HG03342 (cell line): ENCODE measurements around the gene TSPAN8.
"Not testable (repeated sequence)": the region's sequence is repeated elsewhere in the genome, so short reads cannot be mapped to it uniquely, and the experiment has no call there.

Experiments used
- ATAC-seq: cut with Tn5 transposase; IDR thresholded peaks from one replicate; pipeline ENCODE4 v1.9.1; 2021; ENCODE audit warnings: mild to moderate bottlenecking, moderate library complexity; ENCODE audit not compliant: unreplicated experiment

Gene TSPAN8

DNA sequence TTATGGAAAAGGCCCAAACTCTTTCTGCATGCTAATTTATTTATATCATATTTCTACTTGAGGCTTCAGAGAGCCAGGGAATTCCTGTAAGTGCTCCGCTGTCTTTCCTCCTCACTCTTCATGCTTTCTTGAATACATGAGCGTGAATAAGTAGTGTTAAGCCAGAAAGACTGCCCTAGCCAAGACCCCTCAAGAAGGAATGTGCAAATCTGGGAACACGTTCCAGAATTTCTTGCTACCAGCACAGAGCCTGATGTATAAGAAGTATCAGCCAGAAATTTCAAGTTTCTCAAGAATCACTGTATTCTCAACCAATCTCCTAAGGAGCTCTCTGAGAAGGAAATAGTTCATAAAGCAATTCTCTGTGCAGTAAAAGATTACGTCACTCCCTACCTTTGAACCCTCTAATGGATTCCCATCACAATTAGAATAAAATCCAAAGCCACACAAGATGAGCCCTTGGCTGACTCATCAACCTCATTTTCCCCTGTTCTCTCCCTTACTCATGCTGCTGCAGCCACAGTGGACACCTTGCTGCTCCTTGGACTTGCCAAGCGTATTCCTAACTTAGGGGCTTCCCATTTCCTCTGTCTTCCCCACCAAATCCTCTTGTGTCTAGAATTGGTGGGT lies 6.9 kb upstream of the TSPAN8 start:
- no peak for ATAC-seq

DNA sequence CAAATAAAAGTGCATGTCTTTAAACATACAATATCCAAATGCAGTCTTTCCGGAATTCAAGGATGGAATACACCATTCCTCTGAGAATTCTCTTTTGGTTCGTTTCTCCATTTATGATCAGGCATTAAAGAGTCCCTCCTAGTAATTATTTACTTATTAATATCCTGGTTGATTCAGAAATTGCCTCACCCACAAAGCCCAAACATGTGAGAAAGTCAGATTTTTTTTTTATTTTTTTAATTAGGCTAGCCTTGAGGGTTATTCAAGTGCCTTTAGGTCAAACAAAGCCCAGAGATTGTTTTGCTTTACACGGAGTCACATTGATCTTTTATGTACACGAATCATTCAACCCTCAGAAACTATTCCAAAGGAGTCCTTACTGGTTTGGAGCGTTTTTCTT lies 6.4 kb upstream of the TSPAN8 start:
- no peak for ATAC-seq

DNA sequence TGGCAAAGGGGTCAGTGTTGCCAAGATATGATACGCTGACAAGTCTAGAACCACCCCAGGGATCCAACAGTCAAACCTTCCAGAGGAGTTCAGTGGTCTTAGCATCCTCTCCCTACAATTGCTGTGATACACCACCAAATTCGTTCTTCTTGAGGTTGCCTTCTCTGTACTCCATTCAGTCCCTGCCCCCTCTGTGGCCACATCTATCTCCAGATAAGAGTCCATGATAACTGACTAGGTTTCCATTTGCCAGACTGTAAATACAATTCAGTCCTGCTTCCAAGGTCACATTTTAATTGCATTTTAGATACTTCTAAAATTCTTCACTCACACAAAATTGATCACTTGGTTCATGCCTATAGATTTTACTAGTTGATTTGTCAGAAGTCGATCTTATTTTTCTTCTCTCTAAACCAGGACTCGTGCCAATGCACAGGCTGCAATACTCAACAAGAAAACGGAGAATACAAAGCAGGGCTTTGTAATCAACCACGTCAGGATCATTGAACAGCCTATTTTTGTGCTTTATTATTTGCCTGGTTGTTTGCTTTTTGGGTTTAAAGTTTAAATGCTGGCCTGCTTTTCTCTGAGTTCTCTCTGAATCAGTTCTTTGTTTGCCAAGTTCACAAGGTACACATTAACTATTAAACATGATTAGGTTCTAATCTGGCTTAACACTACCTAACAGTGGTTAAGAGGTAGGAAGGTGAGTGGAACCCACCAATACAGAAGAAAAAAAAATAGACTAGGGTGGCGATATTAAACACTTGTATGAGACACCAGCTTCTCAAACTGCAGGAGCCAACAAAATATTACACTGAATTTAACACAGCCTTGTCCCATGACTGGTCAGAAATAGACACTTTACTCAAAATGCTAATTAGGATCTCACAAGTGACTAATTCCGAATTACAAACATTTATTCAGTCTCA lies 5.3 kb upstream of the TSPAN8 start:
- no peak for ATAC-seq

DNA sequence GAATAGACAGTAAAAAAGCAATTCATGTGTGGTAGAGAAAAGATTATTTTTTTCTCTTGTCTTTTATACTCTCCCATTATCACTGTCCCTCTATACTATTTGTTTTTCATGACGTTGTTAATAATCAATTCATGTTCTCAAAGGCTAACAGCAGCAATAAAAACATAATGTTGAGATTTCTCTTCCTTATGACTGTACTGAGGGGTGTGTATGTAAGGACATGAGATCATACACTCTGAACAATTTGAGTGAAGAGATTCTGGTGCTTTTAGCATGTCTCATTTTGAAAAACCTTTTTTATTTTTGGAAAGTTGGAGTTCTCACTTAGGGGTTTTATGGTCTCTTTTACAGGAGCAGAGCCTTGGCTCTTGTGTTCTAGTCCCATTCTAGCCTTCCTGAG lies 3.8 kb upstream of the TSPAN8 start:
- ATAC-seq = no peak

DNA sequence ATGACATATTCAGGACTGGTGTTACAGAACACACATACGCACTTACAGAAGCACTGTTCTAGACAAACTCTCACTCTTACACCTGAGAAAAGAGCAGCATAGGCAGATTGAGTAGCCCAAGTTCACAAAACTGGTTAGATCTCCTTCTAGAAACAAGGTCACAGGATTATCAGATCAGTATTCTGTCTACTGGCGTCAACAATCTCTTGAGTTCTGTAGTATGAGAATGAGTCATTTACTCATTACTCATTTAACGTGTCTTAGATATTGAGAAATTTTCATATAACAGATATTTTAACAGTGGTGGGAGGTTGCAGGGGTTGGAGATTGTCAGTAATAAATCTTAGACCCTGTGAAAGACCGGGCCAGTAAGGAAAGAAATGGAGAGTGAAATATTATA lies 2.8 kb upstream of the TSPAN8 start:
- ATAC-seq = no peak

GRCh38 chr12:71159878-71160277 lies 2.1 kb upstream of the TSPAN8 start:
- ATAC-seq = no peak

- no peak for ATAC-seq
Observed at GRCh38 chr12:71159264-71159663, 1.5 kb upstream of the TSPAN8 start.

DNA sequence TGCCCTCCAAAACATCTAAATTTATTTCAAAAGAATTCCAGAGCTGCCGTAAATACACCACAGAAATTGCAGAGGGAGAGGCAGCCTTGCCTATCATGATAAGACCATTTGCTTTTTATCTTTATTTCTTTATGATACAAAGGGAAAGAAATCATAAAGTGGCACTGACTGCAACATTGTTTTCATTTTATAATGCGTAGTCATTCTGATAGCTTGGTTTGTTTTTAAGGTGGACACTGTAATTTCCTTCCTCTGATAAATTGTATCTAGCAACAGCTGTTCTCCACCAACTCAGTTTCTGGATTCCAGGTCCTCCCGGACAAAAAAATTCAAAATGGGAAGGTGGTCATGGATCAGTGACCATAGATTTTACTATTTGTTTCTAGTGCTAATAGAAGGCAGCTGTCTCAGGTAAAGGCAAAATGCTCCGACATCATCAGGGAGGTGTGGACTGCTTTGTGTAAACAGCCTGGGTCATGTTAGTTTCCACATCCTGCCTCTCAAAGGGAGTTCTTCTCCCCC lies 623 bp upstream of the TSPAN8 start:
- no peak for ATAC-seq

GRCh38 chr12:71155225-71155624 lies 2.6 kb downstream of the TSPAN8 start:
- ATAC-seq = no peak

GRCh38 chr12:71152851-71153250 lies 4.9 kb downstream of the TSPAN8 start:
- ATAC-seq = no peak

DNA sequence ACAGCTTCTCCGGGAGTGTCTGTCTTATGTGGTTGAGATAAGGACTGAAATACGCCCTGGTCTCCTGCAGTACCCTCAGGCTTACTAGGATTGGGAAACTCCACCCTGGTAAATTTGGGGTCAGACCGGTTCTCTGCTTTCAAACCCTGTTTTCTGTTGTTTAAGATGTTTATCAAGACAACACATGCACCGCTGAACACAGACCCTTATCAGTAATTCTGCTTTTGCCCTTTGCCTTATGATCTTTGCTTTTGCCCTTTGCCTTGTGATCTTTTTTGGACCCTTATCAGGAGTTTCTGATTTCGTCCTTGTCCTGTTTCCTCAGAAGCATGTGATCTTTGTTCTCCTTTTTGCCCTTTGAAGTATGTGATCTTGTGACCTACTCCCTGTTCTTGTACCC lies 7.8 kb downstream of the TSPAN8 start:
- ATAC-seq = not testable (repeated sequence)

DNA sequence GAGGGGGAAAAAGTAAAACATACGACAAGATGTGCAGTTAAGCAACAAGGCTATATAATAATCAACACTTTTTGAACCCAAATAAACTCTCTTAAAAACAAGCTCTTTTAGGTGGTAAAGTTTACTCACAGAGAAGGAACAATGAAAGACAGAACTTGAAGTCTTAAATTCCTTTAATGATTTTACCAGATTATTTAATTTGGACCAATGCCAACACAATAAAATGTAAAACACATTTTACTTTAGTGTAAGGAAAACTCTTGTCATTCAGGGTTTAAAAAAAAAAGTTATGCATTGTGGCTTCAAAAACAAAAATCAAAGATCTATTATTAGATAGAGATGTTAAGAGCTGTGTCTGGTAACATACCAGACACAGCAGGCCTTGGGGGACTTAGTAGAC lies 13.1 kb downstream of the TSPAN8 start:
- no peak for ATAC-seq

DNA sequence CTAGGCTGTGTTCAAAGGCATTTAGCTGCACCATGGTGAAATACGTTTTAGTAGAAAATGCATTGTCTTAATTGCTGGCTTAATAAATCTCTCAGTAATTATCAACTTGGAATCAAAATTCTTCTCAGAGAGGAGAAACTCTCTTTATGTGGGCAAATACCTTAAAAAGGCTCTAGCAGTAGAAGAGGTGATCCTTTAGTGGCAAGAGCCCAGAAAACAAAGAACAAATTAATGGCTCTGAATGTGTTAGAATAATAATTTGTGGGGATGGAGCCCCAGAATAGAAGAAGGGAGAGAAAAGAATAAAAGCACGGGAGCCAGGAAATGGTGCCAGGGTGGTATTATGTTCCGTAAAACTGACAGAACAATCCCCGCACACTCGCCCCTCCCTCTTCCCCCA lies 14.8 kb downstream of the TSPAN8 start:
- no peak for ATAC-seq

DNA sequence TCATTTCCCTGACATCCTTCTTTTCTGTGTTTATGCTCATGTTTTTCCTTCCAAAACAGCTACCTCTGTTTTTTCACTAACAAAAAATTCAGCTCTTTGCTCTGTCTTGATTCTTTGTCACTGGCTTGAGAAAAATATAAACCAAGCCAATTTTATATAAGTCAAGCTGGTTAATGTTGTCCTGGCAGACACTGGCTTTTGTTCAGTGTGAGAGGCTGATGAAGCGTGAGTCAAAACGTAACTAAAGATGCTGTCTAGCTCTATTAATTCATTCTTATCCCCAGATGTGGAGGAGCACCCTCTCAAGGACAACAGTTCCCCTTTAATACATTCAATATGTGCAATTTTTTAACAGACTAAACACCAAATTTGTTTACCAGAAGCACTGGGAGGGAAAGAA lies 15.8 kb downstream of the TSPAN8 start:
- no peak for ATAC-seq

DNA sequence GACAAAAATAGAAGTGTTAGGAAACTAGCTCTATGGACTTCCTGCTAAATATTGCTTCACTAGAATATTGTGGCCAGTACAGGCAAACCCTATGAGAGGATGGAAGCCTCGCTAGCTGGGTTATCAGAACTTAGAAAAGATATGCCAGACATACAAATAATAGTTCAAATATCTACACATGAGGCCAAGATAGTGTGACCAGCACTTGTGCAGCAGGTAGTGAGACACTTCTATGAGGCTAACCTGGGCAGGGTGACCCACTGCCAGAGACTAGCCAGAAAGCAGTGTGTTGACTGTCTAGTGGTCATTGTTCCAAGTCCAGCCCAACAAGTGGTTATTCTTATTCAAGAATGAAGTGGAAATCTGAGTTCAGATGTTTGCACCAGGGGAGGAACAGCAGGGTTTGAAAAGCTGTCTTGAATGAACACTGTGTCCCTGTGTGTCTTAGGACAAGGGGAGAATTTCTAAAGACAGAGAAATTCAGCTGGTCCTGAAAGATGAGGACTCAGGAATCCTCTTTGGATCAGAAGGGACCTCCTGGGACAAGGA lies 16.3 kb downstream of the TSPAN8 start:
- no peak for ATAC-seq

DNA sequence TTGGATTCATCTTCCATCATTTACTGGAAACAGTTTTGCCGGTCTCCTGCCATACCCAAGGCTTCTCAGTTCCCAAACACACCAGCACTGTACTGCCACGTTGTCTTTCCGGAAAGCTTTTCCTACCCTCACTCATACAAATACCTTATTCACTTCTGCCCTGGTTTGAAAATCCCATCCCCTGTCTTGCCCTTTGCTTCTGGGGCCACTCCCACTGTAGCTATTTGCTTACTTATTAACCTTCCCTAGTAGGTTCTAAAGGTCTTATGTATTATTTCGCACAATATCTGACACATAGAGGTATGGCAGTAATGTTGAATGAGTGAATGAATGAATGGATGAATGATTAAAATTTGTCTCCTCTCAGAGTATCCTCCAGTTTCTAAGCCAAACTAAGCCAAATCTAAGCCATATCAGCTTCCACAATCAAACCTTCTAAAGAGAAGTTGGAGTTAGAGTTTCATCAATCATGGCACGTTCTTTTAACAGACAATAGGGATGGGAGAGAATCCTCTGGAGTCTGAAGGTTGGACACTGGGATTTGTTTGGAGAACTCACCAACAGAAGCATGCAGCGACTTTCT lies 18.6 kb downstream of the TSPAN8 start:
- no peak for ATAC-seq

- ATAC-seq = no peak
Observed at GRCh38 chr12:71138011-71138410, 19.8 kb downstream of the TSPAN8 start.

DNA sequence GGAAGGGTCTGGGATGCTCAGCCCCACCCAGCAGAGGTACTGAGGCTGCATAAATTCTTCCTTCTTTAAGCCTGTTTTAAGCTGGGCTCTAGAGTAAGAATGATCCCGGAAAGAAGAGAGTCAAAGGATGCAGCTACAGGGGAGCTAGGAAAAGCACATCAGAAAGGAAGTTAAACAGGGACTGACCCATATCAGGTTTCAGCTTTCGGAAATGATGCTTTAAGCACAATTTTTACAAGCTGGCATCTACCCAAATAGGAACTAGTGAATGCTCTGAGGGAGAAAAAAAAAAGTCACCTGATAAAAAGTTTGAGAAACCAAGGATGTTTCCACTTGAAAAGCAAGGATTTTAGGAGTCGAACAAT lies 22.0 kb downstream of the TSPAN8 start:
- no peak for ATAC-seq

DNA sequence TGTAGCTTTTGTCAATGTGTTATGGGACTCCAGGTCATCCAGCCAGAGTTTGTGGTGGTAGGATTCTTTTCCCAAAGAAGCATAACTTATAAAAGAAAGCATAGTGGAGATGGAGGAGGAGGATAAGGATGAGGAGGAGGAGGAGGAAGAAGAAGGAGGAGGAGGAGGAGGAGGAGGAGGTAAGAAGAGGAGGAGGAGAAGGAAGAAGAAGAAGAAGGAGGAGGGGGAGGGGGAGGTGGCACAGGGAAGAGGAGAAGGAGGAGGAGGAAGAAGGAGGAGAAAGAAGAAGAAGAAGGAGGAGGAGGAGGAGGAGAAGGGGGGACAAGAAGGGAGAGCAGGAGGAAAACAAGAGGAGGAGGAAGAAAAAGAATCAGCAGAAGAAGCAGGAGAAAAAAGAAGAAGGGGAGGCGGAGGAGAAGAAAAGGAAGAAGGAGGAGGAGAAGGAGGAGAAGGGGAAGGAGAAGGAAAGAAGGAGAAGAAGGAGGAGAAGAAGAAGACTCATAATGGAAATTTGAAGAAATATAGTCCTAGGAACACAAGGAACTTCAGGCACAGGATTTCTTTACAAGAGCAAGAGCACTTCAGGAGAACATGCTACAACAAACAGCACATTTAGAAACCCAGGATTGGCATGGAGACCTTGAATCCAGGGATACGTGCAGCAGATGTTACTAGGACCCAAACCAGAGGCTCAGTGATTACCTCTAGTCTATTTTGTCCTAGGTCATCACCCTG lies 22.6 kb downstream of the TSPAN8 start:
- ATAC-seq = no peak

DNA sequence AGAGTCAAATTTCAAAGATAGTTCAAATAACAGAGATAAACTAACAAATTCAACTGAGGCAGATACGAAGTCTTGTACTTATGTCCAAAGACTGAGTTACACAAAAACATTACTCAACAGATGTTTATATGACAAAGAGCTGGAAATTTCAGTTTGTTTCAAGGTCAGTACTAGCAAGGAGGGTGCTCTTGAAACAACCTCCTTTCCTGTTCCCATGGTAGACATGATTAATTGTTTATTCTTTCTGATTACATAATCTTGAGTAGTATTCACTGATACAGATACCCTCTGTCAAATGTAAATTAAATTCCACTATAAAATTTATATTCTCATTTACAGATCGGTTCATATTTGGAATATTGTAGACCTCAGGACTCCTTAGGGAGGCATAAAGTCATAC lies 23.4 kb downstream of the TSPAN8 start:
- ATAC-seq = no peak

DNA sequence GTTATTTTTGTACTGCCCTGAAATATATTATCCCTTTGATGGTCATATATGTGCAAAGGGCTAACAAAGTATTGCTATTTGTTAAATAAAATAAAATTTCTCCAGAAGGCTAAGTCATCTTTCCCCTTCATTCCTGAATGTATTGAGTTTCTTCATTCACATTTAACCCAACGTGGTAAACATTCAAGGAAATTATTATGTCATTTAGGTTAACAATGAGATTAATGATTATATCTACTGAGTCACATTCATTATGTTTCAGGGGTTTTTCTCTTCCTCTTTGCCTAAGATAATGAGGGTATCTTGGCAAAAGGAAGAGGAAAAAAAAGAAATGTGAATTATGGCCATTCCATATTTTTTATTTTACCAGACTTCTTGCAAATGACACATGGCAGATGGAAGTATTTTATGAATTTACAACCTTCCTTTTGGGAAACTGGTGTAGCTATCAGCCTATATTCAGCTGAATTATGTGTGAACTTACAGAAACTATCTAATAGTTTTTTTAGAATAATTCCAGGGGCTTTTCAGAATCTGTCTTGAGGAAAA lies 27.2 kb downstream of the TSPAN8 start:
- no peak for ATAC-seq
